RWPE2 (cell line): Measurements from ENCODE around the gene RTN4R.
"Not testable (repeated sequence)": the region's sequence is repeated elsewhere in the genome, so short reads cannot be mapped to it uniquely, and the experiment has no call there.

Experiments used
- ATAC-seq: fragments of 200-7000 bp; cut with Tn5 transposase; 3 replicates; pipeline ENCODE4 v1.9.1; 2021; ENCODE audit warnings: low read depth
- DNase-seq: peaks from one replicate; pipeline ENCODE4 v3.0.0-alpha.2; 2020; ENCODE audit warnings: low spot score
- H3K27ac ChIP-seq: fragments of 450-650 bp; 2 replicates; pipeline ENCODE4 v1.5.1; 2017; ENCODE audit warnings: mild to moderate bottlenecking; ENCODE audit not compliant: poor library complexity, severe bottlenecking
- H3K27me3 ChIP-seq: fragments of 250-450 bp; sonication (Bioruptor Pico); 2 replicates; pipeline ENCODE4 v1.5.1; 2021; ENCODE audit warnings: mild to moderate bottlenecking, moderate library complexity; ENCODE audit not compliant: insufficient read depth, poor library complexity, severe bottlenecking
- H3K36me3 ChIP-seq: fragments of 250-450 bp; sonication (Bioruptor Pico); 2 replicates; pipeline ENCODE4 v1.5.1; 2020; ENCODE audit warnings: low read depth, mild to moderate bottlenecking, moderate library complexity
- H3K4me1 ChIP-seq: fragments of 250-450 bp; sonication (Bioruptor Pico); 2 replicates; pipeline ENCODE4 v1.5.1; 2021; ENCODE audit warnings: mild to moderate bottlenecking, moderate library complexity; ENCODE audit not compliant: insufficient read depth, poor library complexity, severe bottlenecking
- H3K4me3 ChIP-seq: fragments of 250-450 bp; sonication (Bioruptor Pico); 2 replicates; pipeline ENCODE4 v1.5.1; 2021; ENCODE audit warnings: mild to moderate bottlenecking, moderate library complexity; ENCODE audit not compliant: severe bottlenecking
- H3K9me3 ChIP-seq: fragments of 250-450 bp; sonication (Bioruptor Pico); 2 replicates; pipeline ENCODE4 v1.5.1; 2021; ENCODE audit warnings: mild to moderate bottlenecking, moderate library complexity; ENCODE audit not compliant: severe bottlenecking
- CTCF ChIP-seq: fragments of 450-650 bp; IDR thresholded peaks from one replicate; pipeline ENCODE4 v1.5.1; 2017; ENCODE audit warnings: mild to moderate bottlenecking, moderate library complexity; ENCODE audit not compliant: poor library complexity, severe bottlenecking

Gene RTN4R

GRCh38 chr22:20268279-20269012 lies at the start of gene RTN4R:
TSS of gene RTN4R (minus strand) at chr22:20268318. CDS start at chr22:20268092, 226 bp downstream.
- H3K4me3 ChIP-seq: peak within 1 kb of the TSS; percentile 70
- TF ChIP-seq CTCF: peak; percentile 29
- no peak for DNase-seq

GRCh38 chr22:20317402-20318042 lies 49.4 kb upstream of the RTN4R start:
- not testable (repeated sequence) for H3K9me3 ChIP-seq, H3K4me1 ChIP-seq, H3K27me3 ChIP-seq, DNase-seq, H3K4me3 ChIP-seq, ATAC-seq, H3K36me3 ChIP-seq, H3K27ac ChIP-seq
- TF ChIP-seq CTCF: peak; percentile 64

More at GRCh38 chr22:20268279-20269012, at the start of gene RTN4R:
- H3K36me3 ChIP-seq: no peaks in the 10 kb centered on the region
- H3K4me1 ChIP-seq: no peaks in the 10 kb centered on the region
- no peaks in the 10 kb centered on the region for H3K9me3 ChIP-seq
- H3K27me3 ChIP-seq: no peaks in the 10 kb centered on the region
- H3K27ac ChIP-seq: peak within 1 kb of the TSS; percentile 23
- ATAC-seq: peak; percentile 73

- DNase-seq (no peak), ATAC-seq (no peak)
- Histone ChIP-seq H3K9me3 (no peaks in the 10 kb centered on the region), H3K4me3 (no peak overlapping the region), H3K27me3 (no peaks in the 10 kb centered on the region), H3K36me3 (no peaks in the 10 kb centered on the region), H3K4me1 (peaks cover 6% of the 10 kb centered on the region), H3K27ac (no peak overlapping the region)
- no peak for TF ChIP-seq CTCF
Measured at GRCh38 chr22:20316844-20317401, 48.8 kb upstream of the RTN4R start.

- TF ChIP-seq CTCF: no peak
- H3K27me3 ChIP-seq: no peaks in the 10 kb centered on the region
- ATAC-seq (no peak), DNase-seq (no peak)
- H3K4me1 ChIP-seq: peaks cover 6% of the 10 kb centered on the region
- no peaks in the 10 kb centered on the region for H3K9me3 ChIP-seq
- no peak overlapping the region for H3K4me3 ChIP-seq
- H3K27ac ChIP-seq: no peak overlapping the region
- no peaks in the 10 kb centered on the region for H3K36me3 ChIP-seq
Measured at GRCh38 chr22:20316217-20316843, 48.2 kb upstream of the RTN4R start.
